Loucy (cell line): ENCODE measurements around the gene BZW2.

Experiments
- CTCF ChIP-seq: fragments of 200-600 bp; sonication (generic); conservative IDR thresholded peaks from 2 replicates; pipeline ENCODE4 v1.5.1; 2014; ENCODE audit warnings: mild to moderate bottlenecking, antibody characterized with exemption, low read length
- EZH2phosphoT487 ChIP-seq: fragments of 200-600 bp; IDR thresholded peaks from 2 replicates; pipeline ENCODE4 v1.6.1; 2018; ENCODE audit warnings: antibody characterized with exemption, mild to moderate bottlenecking, moderate library complexity, borderline replicate concordance

GRCh38 chr7:16598015-16598414 lies 48.0 kb upstream of the BZW2 start:
- TF ChIP-seq CTCF (no peak), EZH2phosphoT487 (no peak)
